Activated CD4-positive, alpha-beta memory T cell treated with anti-CD3 and anti-CD28 coated beads, Interleukin-2, amount 10 ng/mL, durations not matched to agents 7 days and 5 days (primary cell): Measurements from ENCODE around the gene OR10K2. TPM values are rescaled to one million over a fixed set of nuclear protein-coding genes. Genes with fewer than 3 reads are reported as not detected.
"Not testable (repeated sequence)": the region's sequence is repeated elsewhere in the genome, so short reads cannot be mapped to it uniquely, and the experiment has no call there.

ENCODE experiments used
- CTCF ChIA-PET: fragments of 350-600 bp; sonication (Branson Sonifier 250); formaldehyde crosslinking; loops from one replicate; lab custom pipeline; 2021; ENCODE audit warnings: antibody characterized with exemption, inconsistent platforms; lab: Charles Lee
- POLR2A ChIA-PET: fragments of 350-600 bp; sonication (Branson Sonifier 250); formaldehyde crosslinking; loops from one replicate; lab custom pipeline; 2021; ENCODE audit warnings: antibody characterized with exemption; lab: Charles Lee
- DNase-seq: peaks from one replicate; pipeline ENCODE4 v3.0.0-alpha.2; 2020
- H3K27ac Mint-ChIP-seq: one replicate; pipeline ENCODE4 v1.8.0; 2021; ENCODE audit warnings: mild to moderate bottlenecking, mixed read lengths
- H3K27me3 Mint-ChIP-seq: one replicate; pipeline ENCODE4 v1.8.0; 2021; ENCODE audit warnings: mixed read lengths
- H3K36me3 Mint-ChIP-seq: one replicate; pipeline ENCODE4 v1.8.0; 2021; ENCODE audit warnings: low read depth, mixed read lengths
- H3K4me1 Mint-ChIP-seq: one replicate; pipeline ENCODE4 v1.8.0; 2021; ENCODE audit warnings: mixed read lengths
- H3K4me3 Mint-ChIP-seq: one replicate; pipeline ENCODE4 v1.8.0; 2021; ENCODE audit warnings: mild to moderate bottlenecking, mixed read lengths
- H3K9me3 Mint-ChIP-seq: one replicate; pipeline ENCODE4 v1.8.0; 2021; ENCODE audit warnings: mixed read lengths
- total RNA-seq, 2 experiments: library from RNA; stranded (reverse); gene quantifications; one replicate each; pipeline ENCODE4 v1.2.3, GENCODE V29; 2021

Gene OR10K2
- total RNA-seq, 2 experiments from 2014 or later: not detected

- Mint-ChIP-seq H3K9me3 (no peaks in the 10 kb centered on the region), H3K36me3 (no peaks in the 10 kb centered on the region), H3K4me3 (no peak overlapping the region), H3K27ac (no peak overlapping the region), H3K27me3 (peaks cover 2% of the 10 kb centered on the region), H3K4me1 (no peaks in the 10 kb centered on the region)
- ChIA-PET CTCF (no interaction called here), POLR2A (no interaction called here)
- no peak for DNase-seq
Observed at GRCh38 chr1:158407092-158407491, 18.9 kb downstream of the OR10K2 start.

- ChIA-PET CTCF (no interaction called here), POLR2A (no interaction called here)
- H3K4me3 Mint-ChIP-seq: no peak overlapping the region
- no peak overlapping the region for H3K27ac Mint-ChIP-seq
- H3K36me3 Mint-ChIP-seq: no peaks in the 10 kb centered on the region
- no peak for DNase-seq
- H3K4me1 Mint-ChIP-seq: no peaks in the 10 kb centered on the region
- peaks cover 18% of the 10 kb centered on the region for H3K27me3 Mint-ChIP-seq
- no peaks in the 10 kb centered on the region for H3K9me3 Mint-ChIP-seq
Observed at GRCh38 chr1:158400871-158401270, 25.2 kb downstream of the OR10K2 start.

- Mint-ChIP-seq H3K27me3 (peaks cover 22% of the 10 kb centered on the region), H3K9me3 (no peaks in the 10 kb centered on the region), H3K4me1 (no peaks in the 10 kb centered on the region), H3K27ac (no peak within 1 kb of the TSS), H3K36me3 (no peaks in the 10 kb centered on the region), H3K4me3 (no peak within 1 kb of the TSS)
- CTCF ChIA-PET: no interaction called here
- no peak for DNase-seq
- POLR2A ChIA-PET: no interaction called here
Observed at GRCh38 chr1:158398818-158399514, 27.1 kb downstream of the OR10K2 start, which contains the start of gene OR10T2. Gene OR10T2, minus strand, starts transcription at chr1:158399466. Its CDS starts 0 bp downstream, at chr1:158399466.

- H3K36me3 Mint-ChIP-seq: no peaks in the 10 kb centered on the region
- H3K9me3 Mint-ChIP-seq: no peaks in the 10 kb centered on the region
- no peak overlapping the region for H3K27ac Mint-ChIP-seq
- peaks cover 18% of the 10 kb centered on the region for H3K27me3 Mint-ChIP-seq
- no peak overlapping the region for H3K4me3 Mint-ChIP-seq
- CTCF ChIA-PET: no interaction called here
- DNase-seq: no peak
- H3K4me1 Mint-ChIP-seq: no peaks in the 10 kb centered on the region
- POLR2A ChIA-PET: no interaction called here
Observed at GRCh38 chr1:158396646-158397045, 29.4 kb downstream of the OR10K2 start.

- no peaks in the 10 kb centered on the region for H3K9me3 Mint-ChIP-seq
- POLR2A ChIA-PET: no interaction called here
Observed at GRCh38 chr1:158393476-158393875, 32.6 kb downstream of the OR10K2 start.

GRCh38 chr1:158391099-158391498 lies 34.9 kb downstream of the OR10K2 start:
- CTCF ChIA-PET: no interaction called here
- H3K4me1 Mint-ChIP-seq: no peaks in the 10 kb centered on the region
- H3K27ac Mint-ChIP-seq: no peak overlapping the region
- peaks cover 7% of the 10 kb centered on the region for H3K27me3 Mint-ChIP-seq
- DNase-seq: no peak
- H3K36me3 Mint-ChIP-seq: no peaks in the 10 kb centered on the region
- no peak overlapping the region for H3K4me3 Mint-ChIP-seq
- POLR2A ChIA-PET: no interaction called here
- H3K9me3 Mint-ChIP-seq: no peaks in the 10 kb centered on the region

More at GRCh38 chr1:158393476-158393875, 32.6 kb downstream of the OR10K2 start:
- H3K4me3 Mint-ChIP-seq: no peak overlapping the region
- CTCF ChIA-PET: no interaction called here
- no peak overlapping the region for H3K27ac Mint-ChIP-seq
- no peak for DNase-seq
- H3K36me3 Mint-ChIP-seq: no peaks in the 10 kb centered on the region
- H3K27me3 Mint-ChIP-seq: peaks cover 6% of the 10 kb centered on the region
- no peaks in the 10 kb centered on the region for H3K4me1 Mint-ChIP-seq

- CTCF ChIA-PET: no interaction called here
- Mint-ChIP-seq H3K36me3 (no peaks in the 10 kb centered on the region), H3K4me1 (no peaks in the 10 kb centered on the region), H3K27ac (no peak overlapping the region), H3K27me3 (peaks cover 5% of the 10 kb centered on the region), H3K4me3 (no peak overlapping the region), H3K9me3 (no peaks in the 10 kb centered on the region)
- DNase-seq: no peak
- POLR2A ChIA-PET: no interaction called here
Observed at GRCh38 chr1:158390331-158390730, 35.7 kb downstream of the OR10K2 start.

- Mint-ChIP-seq H3K36me3 (no peaks in the 10 kb centered on the region), H3K27ac (no peak overlapping the region), H3K9me3 (peaks cover 5% of the 10 kb centered on the region), H3K27me3 (peaks cover 12% of the 10 kb centered on the region), H3K4me1 (no peaks in the 10 kb centered on the region), H3K4me3 (no peak overlapping the region)
- ChIA-PET CTCF (no interaction called here), POLR2A (no interaction called here)
- no peak for DNase-seq
Observed at GRCh38 chr1:158374860-158375259, 51.2 kb downstream of the OR10K2 start.

- CTCF ChIA-PET, H3K4me3 Mint-ChIP-seq, H3K9me3 Mint-ChIP-seq, DNase-seq, POLR2A ChIA-PET, H3K36me3 Mint-ChIP-seq, H3K4me1 Mint-ChIP-seq, H3K27ac Mint-ChIP-seq: not testable (repeated sequence)
- H3K27me3 Mint-ChIP-seq: peaks cover 12% of the 10 kb centered on the region
Observed at GRCh38 chr1:158374101-158374500, 51.9 kb downstream of the OR10K2 start.

- H3K27ac Mint-ChIP-seq: no peak overlapping the region
Observed at GRCh38 chr1:158371188-158371953, 54.7 kb downstream of the OR10K2 start.

More at GRCh38 chr1:158371188-158371953, 54.7 kb downstream of the OR10K2 start:
- peaks cover 5% of the 10 kb centered on the region for H3K9me3 Mint-ChIP-seq
- no peaks in the 10 kb centered on the region for H3K4me1 Mint-ChIP-seq
- DNase-seq: no peak
- POLR2A ChIA-PET: no interaction called here
- peaks cover 2% of the 10 kb centered on the region for H3K27me3 Mint-ChIP-seq
- CTCF ChIA-PET: no interaction called here
- no peak overlapping the region for H3K4me3 Mint-ChIP-seq
- no peaks in the 10 kb centered on the region for H3K36me3 Mint-ChIP-seq

Other genes with a start within 250 kb of the OR10K2 start
- gene CD1D, start 245.3 kb downstream of the OR10K2 start, total RNA-seq: not detected
- gene CD1A, start 171.8 kb downstream of the OR10K2 start, total RNA-seq: not detected
- gene CD1C, start 136.3 kb downstream of the OR10K2 start, total RNA-seq: not detected
- not detected for gene CD1B, start 94.7 kb downstream of the OR10K2 start, total RNA-seq
- gene CD1E, start 72.3 kb downstream of the OR10K2 start, total RNA-seq: not detected
- not detected for gene OR10T2, start 26.8 kb downstream of the OR10K2 start, total RNA-seq
- gene OR10K1, start 35.6 kb upstream of the OR10K2 start, total RNA-seq: not detected
- gene OR10R2, start 46.0 kb upstream of the OR10K2 start, total RNA-seq: not detected
- gene OR6Y1, start 128.2 kb upstream of the OR10K2 start, total RNA-seq: not detected
- gene OR6P1, start 144.3 kb upstream of the OR10K2 start, total RNA-seq: not detected
- not detected for gene OR10X1, start 153.7 kb upstream of the OR10K2 start, total RNA-seq
- not detected for gene OR10Z1, start 179.0 kb upstream of the OR10K2 start, total RNA-seq